H1 (cell line): ENCODE measurements around the gene SCN3B. TPM values are rescaled to one million over a fixed set of nuclear protein-coding genes. Genes with fewer than 3 reads are reported as not detected.

ENCODE experiments used
- CTCF ChIA-PET: fragments of 300-600 bp; sonication (Branson Sonifier 250); formaldehyde crosslinking; loops from one replicate; lab custom pipeline; 2021; ENCODE audit not compliant: partially characterized antibody; lab: Charles Lee
- POLR2A ChIA-PET: fragments of 300-600 bp; sonication (Branson Sonifier 250); formaldehyde crosslinking; loops from one replicate; lab custom pipeline; 2021; ENCODE audit warnings: inconsistent platforms; ENCODE audit not compliant: partially characterized antibody; lab: Charles Lee
- DNase-seq, 2 experiments: peaks; one replicate each; pipeline versions ENCODE4 v3.0.0 to v3.0.0-alpha.2; 2010 to 2022; ENCODE audit warnings: low spot score in 2 of 2, low read depth in 1 of 2, mixed read lengths in 1 of 2
- FAIRE-seq: peaks from 2 replicates; lab custom pipeline; 2011; peaks lifted over from hg19 to GRCh38; lab: Jason Lieb, UNC
- H2AFZ ChIP-seq: 2 replicates; pipeline ENCODE4 v1.8.1; 2012; ENCODE audit warnings: low read length, inconsistent platforms
- H2AK5ac ChIP-seq: 2 replicates; pipeline ENCODE4 v1.6.1; 2013; ENCODE audit warnings: low read depth, low read length
- H2BK120ac ChIP-seq: replicated peaks from 2 replicates; pipeline ENCODE3; 2013; ENCODE audit warnings: low read depth, low read length, inconsistent platforms
- H2BK12ac ChIP-seq: 2 replicates; pipeline ENCODE4 v1.6.1; 2013; ENCODE audit warnings: low read depth, low read length
- H2BK15ac ChIP-seq: 2 replicates; pipeline ENCODE4 v1.6.1; 2013; ENCODE audit warnings: low read length
- H2BK20ac ChIP-seq: 2 replicates; pipeline ENCODE4 v1.6.1; 2013; ENCODE audit warnings: low read length
- H2BK5ac ChIP-seq: 2 replicates; pipeline ENCODE4 v1.6.1; 2013; ENCODE audit warnings: low read depth, low read length
- H3K14ac ChIP-seq: 2 replicates; pipeline ENCODE4 v1.6.1; 2013; ENCODE audit warnings: inconsistent platforms; ENCODE audit not compliant: insufficient read length
- H3K18ac ChIP-seq: 2 replicates; pipeline ENCODE4 v1.6.1; 2013; ENCODE audit warnings: low read length; ENCODE audit errors: extremely low read depth
- H3K23ac ChIP-seq: 2 replicates; pipeline ENCODE4 v1.6.1; 2013; ENCODE audit warnings: inconsistent platforms; ENCODE audit not compliant: insufficient read length
- H3K23me2 ChIP-seq: 2 replicates; pipeline ENCODE4 v1.6.1; 2013; ENCODE audit warnings: low read depth, low read length
- H3K27ac ChIP-seq: 2 replicates; pipeline ENCODE4 v1.6.1; 2011; ENCODE audit warnings: low read depth, low read length, inconsistent platforms
- H3K27me3 ChIP-seq, 4 experiments: replicated peaks in 1 of 4; 1 replicate in 1 of 4; 2 replicates in 3 of 4; pipeline versions ENCODE4 v1.6.1 to v1.8.1; 2011 to 2013; ENCODE audit warnings: low read length in 3 of 4, mild to moderate bottlenecking in 3 of 4, inconsistent platforms in 2 of 4, mixed read lengths in 2 of 4, moderate library complexity in 1 of 4; ENCODE audit not compliant: control insufficient read depth in 3 of 4, insufficient read depth in 3 of 4; ENCODE audit errors: extremely low read depth in 1 of 4
- H3K36me3 ChIP-seq, 4 experiments: 2 replicates each; pipeline versions ENCODE4 v1.6.1 to v1.8.1; 2011 to 2013; ENCODE audit warnings: mild to moderate bottlenecking in 4 of 4, low read length in 3 of 4, moderate library complexity in 2 of 4, control low read depth in 1 of 4, inconsistent platforms in 1 of 4; ENCODE audit not compliant: insufficient read depth in 4 of 4, control insufficient read depth in 2 of 4
- H3K4ac ChIP-seq: replicated peaks from 2 replicates; pipeline ENCODE3; 2013; ENCODE audit warnings: low read length, low read depth, mixed read lengths, inconsistent platforms; ENCODE audit not compliant: insufficient read length
- H3K4me1 ChIP-seq, 4 experiments: replicated peaks in 1 of 4; 1 replicate in 1 of 4; 2 replicates in 3 of 4; pipeline versions ENCODE4 v1.6.1 to v1.8.1; 2011 to 2013; ENCODE audit warnings: low read length in 3 of 4, inconsistent platforms in 2 of 4, mixed read lengths in 1 of 4; ENCODE audit not compliant: insufficient read depth in 4 of 4, control insufficient read depth in 3 of 4
- H3K4me2 ChIP-seq, 2 experiments: 2 replicates each; pipeline versions ENCODE4 v1.6.1 to v1.8.1; 2011 to 2013; ENCODE audit warnings: low read depth in 2 of 2, low read length in 2 of 2, control low read depth in 1 of 2, inconsistent platforms in 1 of 2, mild to moderate bottlenecking in 1 of 2; ENCODE audit not compliant: insufficient read depth in 1 of 2
- H3K4me3 ChIP-seq, 4 experiments: fragments of 200-600, 300-600 bp in 1 of 4; sonication (generic), shearing (Covaris generic), sonication (Bioruptor Twin) in 1 of 4; 2 replicates each; pipeline versions ENCODE4 v1.5.1 to v1.8.1; 2011 to 2016; ENCODE audit warnings: low read length in 4 of 4, low read depth in 3 of 4, control low read depth in 2 of 4, inconsistent platforms in 2 of 4, mild to moderate bottlenecking in 2 of 4, mixed read lengths in 1 of 4, moderate library complexity in 1 of 4; ENCODE audit not compliant: insufficient read depth in 2 of 4; ENCODE audit errors: extremely low read depth in 1 of 4
- H3K56ac ChIP-seq: replicated peaks from 2 replicates; pipeline ENCODE3; 2013; ENCODE audit warnings: low read depth, mild to moderate bottlenecking, mixed read lengths, low read length, inconsistent platforms; ENCODE audit not compliant: insufficient read length
- H3K79me1 ChIP-seq: 2 replicates; pipeline ENCODE4 v1.6.1; 2013; ENCODE audit warnings: low read depth, low read length, control low read depth
- H3K79me2 ChIP-seq, 2 experiments: 2 replicates each; pipeline versions ENCODE4 v1.6.1 to v1.8.1; 2012 to 2013; ENCODE audit warnings: low read length in 2 of 2, mild to moderate bottlenecking in 2 of 2, inconsistent platforms in 1 of 2; ENCODE audit not compliant: insufficient read depth in 2 of 2, control insufficient read depth in 1 of 2
- H3K9ac ChIP-seq, 4 experiments: replicated peaks in 1 of 4; 1 replicate in 1 of 4; 2 replicates in 3 of 4; pipeline versions ENCODE4 v1.6.1 to v1.8.1; 2011 to 2013; ENCODE audit warnings: low read depth in 3 of 4, low read length in 3 of 4, control low read depth in 2 of 4, mild to moderate bottlenecking in 2 of 4, moderate library complexity in 2 of 4, inconsistent platforms in 1 of 4; ENCODE audit errors: extremely low read depth in 1 of 4
- H3K9me3 ChIP-seq, 2 experiments: 2 replicates each; pipeline versions ENCODE4 v1.6.1 to v1.8.1; 2012 to 2013; ENCODE audit warnings: mild to moderate bottlenecking in 2 of 2, moderate library complexity in 2 of 2, control low read depth in 1 of 2, inconsistent platforms in 1 of 2, low read depth in 1 of 2, low read length in 1 of 2, mixed read lengths in 1 of 2; ENCODE audit not compliant: insufficient read depth in 2 of 2
- H4K20me1 ChIP-seq, 2 experiments: replicated peaks in 1 of 2; 2 replicates each; pipeline versions ENCODE3 to v1.8.1; 2011 to 2013; ENCODE audit warnings: inconsistent platforms in 2 of 2, low read length in 2 of 2, mild to moderate bottlenecking in 1 of 2; ENCODE audit not compliant: insufficient read depth in 2 of 2, control insufficient read depth in 1 of 2
- H4K5ac ChIP-seq: 2 replicates; pipeline ENCODE4 v1.6.1; 2013; ENCODE audit warnings: low read length, low read depth, mixed read lengths, inconsistent platforms; ENCODE audit not compliant: insufficient read length
- H4K8ac ChIP-seq: 2 replicates; pipeline ENCODE4 v1.8.0; 2013; ENCODE audit warnings: mild to moderate bottlenecking, moderate library complexity, low read length, inconsistent platforms; ENCODE audit not compliant: insufficient read depth; ENCODE audit errors: extremely low read depth
- H4K91ac ChIP-seq: replicated peaks from 2 replicates; pipeline ENCODE3; 2013; ENCODE audit warnings: low read length, mixed read lengths, inconsistent platforms; ENCODE audit not compliant: insufficient read length
- ATF3 ChIP-seq: IDR thresholded peaks from 2 replicates; pipeline ENCODE4 v1.6.1; 2011; ENCODE audit warnings: low read depth, mild to moderate bottlenecking, low read length; ENCODE audit not compliant: insufficient read depth
- CTCF ChIP-seq, 3 experiments: IDR thresholded peaks; 1 replicate in 2 of 3; 2 replicates in 1 of 3; pipeline versions ENCODE4 v1.5.1 to v1.6.1; 2011; ENCODE audit warnings: low read length in 3 of 3, mild to moderate bottlenecking in 3 of 3, inconsistent platforms in 2 of 3, low read depth in 1 of 3, moderate library complexity in 1 of 3; ENCODE audit not compliant: insufficient read depth in 1 of 3; ENCODE audit errors: control extremely low read depth in 1 of 3
- HDAC6 ChIP-seq: IDR thresholded peaks from one replicate; pipeline ENCODE4 v1.7.1; 2012; ENCODE audit warnings: low read depth, mild to moderate bottlenecking, inconsistent platforms, low read length, moderate library complexity
- JUN ChIP-seq: IDR thresholded peaks from 2 replicates; pipeline ENCODE4 v1.6.1; 2011; ENCODE audit warnings: low read depth, mild to moderate bottlenecking, improper control_type of control experiment, low read length
- SIRT6 ChIP-seq: IDR thresholded peaks from one replicate; pipeline ENCODE4 v1.7.1; 2012; ENCODE audit warnings: low read length, inconsistent platforms
- TAF1 ChIP-seq: IDR thresholded peaks from 2 replicates; pipeline ENCODE4 v1.6.1; 2011; ENCODE audit warnings: mild to moderate bottlenecking, low read depth, low read length
- WGBS, 2 experiments: shearing (Covaris generic) in 1 of 2; methylation state at CpG; one replicate each; pipeline versions ENCODE4 v1.1.6 to v1.1.7; 2013 to 2015; ENCODE audit warnings: low lambda C conversion rate in 2 of 2, mixed read lengths in 2 of 2, inconsistent platforms in 1 of 2, low coverage in 1 of 2, missing lambda C conversion rate in 1 of 2; ENCODE audit not compliant: insufficient replicate concordance in 2 of 2, insufficient coverage in 1 of 2, insufficient read length in 1 of 2; ENCODE audit errors: extremely low coverage in 1 of 2, missing lambda C conversion rate in 1 of 2; 5-methylcytosine and 5-hydroxymethylcytosine counted together
- polyA plus RNA-seq, 7 experiments: library from polyadenylated mRNA; depleted of rRNA in 3 of 7; stranded (reverse) in 5 of 7; unstranded in 2 of 7; fragments of >200 nt in 5 of 7; fragments of 200-250 nt in 2 of 7; gene quantifications; 1 replicate in 5 of 7; 2 replicates in 1 of 7; 4 replicates in 1 of 7; pipeline versions ENCODE4 v1.2.1 to v1.2.3, GENCODE V29; 2011 to 2013; ENCODE audit warnings: missing spikeins in 2 of 7, mixed read lengths in 2 of 7
- total RNA-seq: library from RNA; stranded (reverse); fragmentation: NEBNext Ultra II Directional; extraction: Animal tissue kit (Norgen Biotek cat#: 25700); gene quantifications from 2 replicates; pipeline ENCODE4 v1.2.1, GENCODE V29; 2021

SCN3B gene
- total and polyA plus RNA-seq, 2 of the 8 experiments (the other 6 are each of a cell fraction or from before 2014, with no cell fraction given): 0.67 to 1.1 TPM

GRCh38 chr11:123622576-123622975, 31.8 kb downstream of the SCN3B start:
- H3K9me3 ChIP-seq: no peaks in the 10 kb centered on the region
- H2BK20ac ChIP-seq: no peak overlapping the region
- no peak overlapping the region for H3K4me2 ChIP-seq
- CTCF ChIA-PET: interaction anchor here (1.6 kb wide), 1 partner anchor 9 kb away, joined by 3 read pairs; no protein-coding TSS in a partner anchor
- WGBS, 2 experiments: 90% methylated on average over 9 of the region's 9 CpGs; no CpG with 5 or more reads in 1 of the 2 experiments
- no peaks in the 10 kb centered on the region for H3K23me2 ChIP-seq
- peaks cover 2 to 21% (median 8%) of the 10 kb centered on the region in 4 experiments for H3K36me3 ChIP-seq
- H4K5ac ChIP-seq: no peak overlapping the region
- POLR2A ChIA-PET: no interaction called here
- no peak overlapping the region for H3K14ac ChIP-seq
- H2BK5ac ChIP-seq: no peak overlapping the region
- no peak overlapping the region for H3K18ac ChIP-seq
- no peaks in the 10 kb centered on the region for H3K79me1 ChIP-seq
- no peak overlapping the region for H2AK5ac ChIP-seq
- no peak overlapping the region for H2BK12ac ChIP-seq
- no peak overlapping the region for H2BK15ac ChIP-seq
- no peak overlapping the region for H3K4me3 ChIP-seq
- no peaks in the 10 kb centered on the region for H3K79me2 ChIP-seq
- H2AFZ ChIP-seq: no peak overlapping the region
- no peak overlapping the region for H3K27ac ChIP-seq
- no peak overlapping the region for H4K8ac ChIP-seq
- H4K91ac ChIP-seq: no peak overlapping the region
- no peak for DNase-seq
- FAIRE-seq: no peak
- no peak overlapping the region for H3K4ac ChIP-seq
- no peak overlapping the region for H3K23ac ChIP-seq
- no peak for TF ChIP-seq CTCF (IDR thresholded peaks at IDR 0.05; ENCODE audit: control extremely low read depth in 1 of 3, insufficient read depth in 1 of 3, low read depth in 1 of 3, low read length in 3 of 3)
- TF ChIP-seq TAF1: no peak
- no peak for TF ChIP-seq ATF3
- TF ChIP-seq SIRT6: no peak
- no peak for TF ChIP-seq JUN
- no peak for TF ChIP-seq HDAC6
- no peaks in the 10 kb centered on the region for H3K4me1 ChIP-seq
- H3K27me3 ChIP-seq: no peaks in the 10 kb centered on the region
- H4K20me1 ChIP-seq: no peaks in the 10 kb centered on the region
- H2BK120ac ChIP-seq: no peak overlapping the region
- H3K9ac ChIP-seq: no peak overlapping the region
- no peak overlapping the region for H3K56ac ChIP-seq
